ENCODE data around the gene KLHL29.

The KLHL29 gene

GRCh38 chr2:23655934-23656596, 271.1 kb downstream of the KLHL29 start:
- H3K27ac ChIP-seq (ENCODE audit: low read depth, low read length) = no peak overlapping the region
- H3K36me3 ChIP-seq (ENCODE audit: control insufficient read depth in 1 of 2, insufficient read depth in 2 of 2, low read length in 2 of 2) = no peaks in the 10 kb centered on the region
- no peaks in the 10 kb centered on the region for H3K9me3 ChIP-seq (ENCODE audit: control insufficient read depth in 1 of 2, low read length in 2 of 2)
- H3K4me3 ChIP-seq (ENCODE audit: low read depth in 1 of 2, low read length in 2 of 2) = no peak overlapping the region
- peaks cover 0 to 3% of the 10 kb centered on the region in 2 donors for H3K27me3 ChIP-seq (ENCODE audit: control insufficient read depth in 1 of 2, insufficient read depth in 2 of 2, low read length in 2 of 2)
- peaks cover 0 to 7% of the 10 kb centered on the region in 2 donors for H3K4me1 ChIP-seq (ENCODE audit: control insufficient read depth in 1 of 2, insufficient read depth in 2 of 2, low read length in 2 of 2)
- no peak overlapping the region for H3K9ac ChIP-seq (ENCODE audit: low read depth in 1 of 2, low read length in 2 of 2)

DNA sequence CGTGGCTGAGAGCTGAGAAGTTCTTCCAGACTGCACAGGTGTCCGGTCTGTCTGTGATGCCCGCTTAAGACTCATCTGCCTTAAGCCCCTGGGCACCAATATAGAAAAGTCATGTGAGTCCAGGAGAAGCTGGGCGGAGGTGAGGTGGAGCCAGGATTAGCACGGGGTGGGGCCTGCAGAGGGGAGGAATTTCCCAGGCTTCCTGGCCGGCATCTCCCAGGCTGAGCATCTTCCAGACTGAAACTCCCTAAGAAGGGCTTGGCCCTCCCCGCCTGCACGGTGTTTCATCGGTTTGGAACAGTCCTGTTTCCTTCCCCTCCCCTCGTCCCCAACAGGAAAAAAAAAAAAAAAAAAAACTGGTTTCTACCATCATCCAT, 271.6 kb downstream of the KLHL29 start:
- Histone ChIP-seq H3K9ac (ENCODE audit: low read depth in 1 of 2, low read length in 2 of 2) (no peak overlapping the region), H3K27ac (ENCODE audit: low read depth, low read length) (no peak overlapping the region), H3K4me1 (ENCODE audit: control insufficient read depth in 1 of 2, insufficient read depth in 2 of 2, low read length in 2 of 2) (peaks cover 0 to 7% of the 10 kb centered on the region in 2 donors), H3K4me3 (ENCODE audit: low read depth in 1 of 2, low read length in 2 of 2) (no peak overlapping the region), H3K9me3 (ENCODE audit: control insufficient read depth in 1 of 2, low read length in 2 of 2) (no peaks in the 10 kb centered on the region), H3K36me3 (ENCODE audit: control insufficient read depth in 1 of 2, insufficient read depth in 2 of 2, low read length in 2 of 2) (no peaks in the 10 kb centered on the region), H3K27me3 (ENCODE audit: control insufficient read depth in 1 of 2, insufficient read depth in 2 of 2, low read length in 2 of 2) (peaks cover 0 to 3% of the 10 kb centered on the region in 2 donors)

- peaks cover 0 to 3% of the 10 kb centered on the region in 2 donors for H3K27me3 ChIP-seq (ENCODE audit: control insufficient read depth in 1 of 2, insufficient read depth in 2 of 2, low read length in 2 of 2)
- H3K36me3 ChIP-seq (ENCODE audit: control insufficient read depth in 1 of 2, insufficient read depth in 2 of 2, low read length in 2 of 2) = no peaks in the 10 kb centered on the region
- H3K9ac ChIP-seq (ENCODE audit: low read depth in 1 of 2, low read length in 2 of 2) = no peak overlapping the region
- no peak overlapping the region for H3K27ac ChIP-seq (ENCODE audit: low read depth, low read length)
- peaks cover 0 to 7% of the 10 kb centered on the region in 2 donors for H3K4me1 ChIP-seq (ENCODE audit: control insufficient read depth in 1 of 2, insufficient read depth in 2 of 2, low read length in 2 of 2)
- H3K9me3 ChIP-seq (ENCODE audit: control insufficient read depth in 1 of 2, low read length in 2 of 2) = no peaks in the 10 kb centered on the region
- H3K4me3 ChIP-seq (ENCODE audit: low read depth in 1 of 2, low read length in 2 of 2) = no peak overlapping the region
These were observed 272.4 kb downstream of the KLHL29 start for GRCh38 chr2:23657371-23657770.

DNA sequence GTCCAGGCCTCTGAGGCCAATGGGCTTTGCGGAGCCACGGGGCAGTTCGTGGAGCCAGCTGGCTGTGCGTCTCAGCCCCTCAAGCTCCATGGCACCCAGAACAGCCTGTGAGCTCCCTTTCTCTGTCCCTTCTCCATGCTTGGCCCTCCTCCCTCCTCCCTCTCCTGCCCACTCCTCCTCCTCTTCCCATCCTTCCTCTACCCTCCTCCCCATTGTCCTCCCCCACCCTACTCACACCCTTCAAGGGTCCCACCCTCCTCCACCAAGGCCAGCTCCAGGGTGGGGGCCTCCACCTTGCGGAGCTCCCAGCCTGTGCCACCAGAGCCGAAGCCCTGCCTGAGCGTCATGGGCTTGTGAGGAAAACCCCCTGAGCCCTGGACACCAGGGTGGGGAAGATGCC, 273.0 kb downstream of the KLHL29 start:
- Histone ChIP-seq H3K4me3 (ENCODE audit: low read depth in 1 of 2, low read length in 2 of 2) (no peak overlapping the region), H3K27me3 (ENCODE audit: control insufficient read depth in 1 of 2, insufficient read depth in 2 of 2, low read length in 2 of 2) (peaks cover 0 to 7% of the 10 kb centered on the region in 2 donors), H3K4me1 (ENCODE audit: control insufficient read depth in 1 of 2, insufficient read depth in 2 of 2, low read length in 2 of 2) (peaks cover 0 to 7% of the 10 kb centered on the region in 2 donors), H3K27ac (ENCODE audit: low read depth, low read length) (no peak overlapping the region), H3K9ac (ENCODE audit: low read depth in 1 of 2, low read length in 2 of 2) (no peak overlapping the region), H3K36me3 (ENCODE audit: control insufficient read depth in 1 of 2, insufficient read depth in 2 of 2, low read length in 2 of 2) (no peaks in the 10 kb centered on the region), H3K9me3 (ENCODE audit: control insufficient read depth in 1 of 2, low read length in 2 of 2) (no peaks in the 10 kb centered on the region)

DNA sequence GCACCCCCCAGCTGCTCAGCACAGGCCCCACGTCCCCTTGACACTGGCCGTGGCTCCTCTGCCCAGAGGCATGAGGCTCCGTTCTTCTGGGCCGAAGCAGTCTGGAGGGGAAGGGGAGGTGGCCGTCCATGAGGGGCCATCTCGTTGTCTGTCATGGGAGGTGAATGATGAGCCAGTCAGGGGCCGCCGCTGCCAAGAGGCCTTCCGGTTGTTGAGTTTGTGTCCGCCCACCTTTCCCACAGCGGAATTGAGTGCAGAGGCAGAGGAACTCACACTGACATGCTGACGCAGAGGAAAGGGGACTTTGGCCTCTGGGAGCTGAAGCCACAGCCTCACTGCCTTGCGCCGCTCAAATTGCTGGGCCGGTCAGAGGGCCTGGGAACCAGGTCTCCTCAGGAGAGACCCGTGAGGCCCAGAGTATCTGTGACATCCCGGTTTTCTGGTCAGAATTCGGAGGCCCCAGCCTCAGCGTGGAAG, 273.5 kb downstream of the KLHL29 start:
- no peaks in the 10 kb centered on the region for H3K9me3 ChIP-seq (ENCODE audit: control insufficient read depth in 1 of 2, low read length in 2 of 2)
- H3K27me3 ChIP-seq (ENCODE audit: control insufficient read depth in 1 of 2, insufficient read depth in 2 of 2, low read length in 2 of 2) = peaks cover 0 to 11% of the 10 kb centered on the region in 2 donors
- peaks cover 0 to 7% of the 10 kb centered on the region in 2 donors for H3K4me1 ChIP-seq (ENCODE audit: control insufficient read depth in 1 of 2, insufficient read depth in 2 of 2, low read length in 2 of 2)
- no peaks in the 10 kb centered on the region for H3K36me3 ChIP-seq (ENCODE audit: control insufficient read depth in 1 of 2, insufficient read depth in 2 of 2, low read length in 2 of 2)
- no peak overlapping the region for H3K27ac ChIP-seq (ENCODE audit: low read depth, low read length)
- no peak overlapping the region for H3K4me3 ChIP-seq (ENCODE audit: low read depth in 1 of 2, low read length in 2 of 2)
- H3K9ac ChIP-seq (ENCODE audit: low read depth in 1 of 2, low read length in 2 of 2) = no peak overlapping the region

DNA sequence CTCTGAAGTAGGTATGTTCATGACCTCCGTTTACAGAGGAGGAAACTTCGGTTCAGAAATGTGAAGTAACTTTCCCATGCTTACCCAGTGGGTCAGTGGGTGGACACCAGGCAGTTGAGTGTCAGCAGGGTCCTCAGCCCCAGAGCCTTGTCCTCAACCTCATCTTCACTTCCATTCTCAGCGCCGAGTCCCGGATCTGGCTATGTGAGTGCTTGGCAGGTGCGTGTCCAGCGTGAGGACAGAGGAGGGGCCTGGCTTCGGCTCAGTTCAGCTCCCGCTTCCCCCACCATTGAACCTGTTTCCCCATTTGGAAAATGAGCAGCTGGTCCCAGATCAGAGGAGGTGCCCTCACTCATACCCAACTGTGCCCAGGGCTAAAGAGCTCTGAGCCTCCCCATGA, 274.3 kb downstream of the KLHL29 start:
- no peaks in the 10 kb centered on the region for H3K9me3 ChIP-seq (ENCODE audit: control insufficient read depth in 1 of 2, low read length in 2 of 2)
- H3K4me3 ChIP-seq (ENCODE audit: low read depth in 1 of 2, low read length in 2 of 2) = no peak overlapping the region
- H3K27ac ChIP-seq (ENCODE audit: low read depth, low read length) = no peak overlapping the region
- peaks cover 0 to 7% of the 10 kb centered on the region in 2 donors for H3K4me1 ChIP-seq (ENCODE audit: control insufficient read depth in 1 of 2, insufficient read depth in 2 of 2, low read length in 2 of 2)
- peaks cover 4 to 11% of the 10 kb centered on the region in 2 donors for H3K27me3 ChIP-seq (ENCODE audit: control insufficient read depth in 1 of 2, insufficient read depth in 2 of 2, low read length in 2 of 2)
- H3K36me3 ChIP-seq (ENCODE audit: control insufficient read depth in 1 of 2, insufficient read depth in 2 of 2, low read length in 2 of 2) = no peaks in the 10 kb centered on the region
- no peak overlapping the region for H3K9ac ChIP-seq (ENCODE audit: low read depth in 1 of 2, low read length in 2 of 2)

DNA sequence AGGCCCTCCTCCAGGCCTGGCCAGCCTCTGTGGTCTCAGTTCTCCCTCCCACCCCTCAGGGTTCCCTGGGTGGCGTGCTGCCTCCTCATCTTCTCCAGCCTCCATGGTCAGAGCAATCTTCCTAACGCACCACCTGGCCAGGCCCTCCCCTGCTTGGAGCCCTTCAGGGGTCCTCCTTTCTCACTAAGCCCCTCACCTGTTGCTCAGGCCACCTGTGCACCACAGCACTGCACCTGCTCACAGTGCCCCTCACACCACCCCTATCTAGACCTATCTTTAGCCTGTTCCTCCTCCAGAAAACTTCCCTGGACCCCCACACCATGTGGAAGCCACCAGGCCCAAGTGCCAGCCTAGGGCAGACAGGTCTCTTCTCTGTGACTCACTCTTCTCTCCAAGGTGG, 274.8 kb downstream of the KLHL29 start:
- Histone ChIP-seq H3K27me3 (ENCODE audit: control insufficient read depth in 1 of 2, insufficient read depth in 2 of 2, low read length in 2 of 2) (peaks cover 4 to 11% of the 10 kb centered on the region in 2 donors), H3K9me3 (ENCODE audit: control insufficient read depth in 1 of 2, low read length in 2 of 2) (no peaks in the 10 kb centered on the region), H3K27ac (ENCODE audit: low read depth, low read length) (no peak overlapping the region), H3K4me3 (ENCODE audit: low read depth in 1 of 2, low read length in 2 of 2) (no peak overlapping the region), H3K9ac (ENCODE audit: low read depth in 1 of 2, low read length in 2 of 2) (no peak overlapping the region), H3K4me1 (ENCODE audit: control insufficient read depth in 1 of 2, insufficient read depth in 2 of 2, low read length in 2 of 2) (peaks cover 0 to 7% of the 10 kb centered on the region in 2 donors), H3K36me3 (ENCODE audit: control insufficient read depth in 1 of 2, insufficient read depth in 2 of 2, low read length in 2 of 2) (no peaks in the 10 kb centered on the region)

GRCh38 chr2:23660237-23660636, 275.3 kb downstream of the KLHL29 start:
- H3K36me3 ChIP-seq (ENCODE audit: control insufficient read depth in 1 of 2, insufficient read depth in 2 of 2, low read length in 2 of 2) = no peaks in the 10 kb centered on the region
- peaks cover 0 to 7% of the 10 kb centered on the region in 2 donors for H3K4me1 ChIP-seq (ENCODE audit: control insufficient read depth in 1 of 2, insufficient read depth in 2 of 2, low read length in 2 of 2)
- H3K9me3 ChIP-seq (ENCODE audit: control insufficient read depth in 1 of 2, low read length in 2 of 2) = no peaks in the 10 kb centered on the region
- H3K27me3 ChIP-seq (ENCODE audit: control insufficient read depth in 1 of 2, insufficient read depth in 2 of 2, low read length in 2 of 2) = peaks cover 4 to 11% of the 10 kb centered on the region in 2 donors
- H3K27ac ChIP-seq (ENCODE audit: low read depth, low read length) = no peak overlapping the region
- no peak overlapping the region for H3K9ac ChIP-seq (ENCODE audit: low read depth in 1 of 2, low read length in 2 of 2)
- no peak overlapping the region for H3K4me3 ChIP-seq (ENCODE audit: low read depth in 1 of 2, low read length in 2 of 2)

GRCh38 chr2:23661276-23662050, 276.5 kb downstream of the KLHL29 start:
- Histone ChIP-seq H3K9me3 (ENCODE audit: control insufficient read depth in 1 of 2, low read length in 2 of 2) (no peaks in the 10 kb centered on the region), H3K36me3 (ENCODE audit: control insufficient read depth in 1 of 2, insufficient read depth in 2 of 2, low read length in 2 of 2) (no peaks in the 10 kb centered on the region), H3K9ac (ENCODE audit: low read depth in 1 of 2, low read length in 2 of 2) (no peak overlapping the region), H3K4me1 (ENCODE audit: control insufficient read depth in 1 of 2, insufficient read depth in 2 of 2, low read length in 2 of 2) (peaks cover 0 to 7% of the 10 kb centered on the region in 2 donors), H3K27ac (ENCODE audit: low read depth, low read length) (no peak overlapping the region), H3K27me3 (ENCODE audit: control insufficient read depth in 1 of 2, insufficient read depth in 2 of 2, low read length in 2 of 2) (peaks cover 4 to 8% of the 10 kb centered on the region in 2 donors), H3K4me3 (ENCODE audit: low read depth in 1 of 2, low read length in 2 of 2) (no peak overlapping the region)

- Histone ChIP-seq H3K36me3 (ENCODE audit: control insufficient read depth in 1 of 2, insufficient read depth in 2 of 2, low read length in 2 of 2) (no peaks in the 10 kb centered on the region), H3K9me3 (ENCODE audit: control insufficient read depth in 1 of 2, low read length in 2 of 2) (no peaks in the 10 kb centered on the region), H3K4me3 (ENCODE audit: low read depth in 1 of 2, low read length in 2 of 2) (no peak overlapping the region), H3K4me1 (ENCODE audit: control insufficient read depth in 1 of 2, insufficient read depth in 2 of 2, low read length in 2 of 2) (peaks cover 0 to 7% of the 10 kb centered on the region in 2 donors), H3K27ac (ENCODE audit: low read depth, low read length) (no peak overlapping the region), H3K9ac (ENCODE audit: low read depth in 1 of 2, low read length in 2 of 2) (no peak overlapping the region), H3K27me3 (ENCODE audit: control insufficient read depth in 1 of 2, insufficient read depth in 2 of 2, low read length in 2 of 2) (peaks cover 4 to 8% of the 10 kb centered on the region in 2 donors)
These were observed 277.5 kb downstream of the KLHL29 start for GRCh38 chr2:23662466-23662865.
